GM15510 (cell line): Measurements from ENCODE around the gene NCOA1.

ENCODE experiments used
- POLR2A ChIP-seq: IDR thresholded peaks from 3 replicates; pipeline ENCODE4 v1.6.1; 2011; ENCODE audit warnings: borderline replicate concordance; ENCODE audit not compliant: insufficient read length; ENCODE audit errors: extremely low read depth

NCOA1 gene

DNA sequence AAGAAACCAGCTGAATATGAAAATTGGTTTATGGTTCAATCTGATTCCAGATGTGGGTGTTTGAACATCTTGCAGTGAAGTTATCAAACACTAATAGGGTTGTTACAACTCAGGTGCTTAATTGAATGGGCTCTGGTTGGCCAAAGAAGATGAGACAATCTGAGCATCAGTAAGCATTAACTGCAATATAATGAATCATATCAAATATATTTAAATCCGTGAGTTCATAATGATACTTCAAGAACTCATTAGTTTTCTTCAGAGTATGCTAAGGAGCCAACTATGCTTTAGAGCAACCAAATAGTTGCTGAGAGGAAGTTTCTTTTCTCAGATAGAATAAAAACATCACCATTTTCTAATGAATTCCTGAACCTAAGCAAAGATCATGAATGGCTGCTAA lies 79.2 kb downstream of the NCOA1 start:
- TF ChIP-seq POLR2A = no peak

DNA sequence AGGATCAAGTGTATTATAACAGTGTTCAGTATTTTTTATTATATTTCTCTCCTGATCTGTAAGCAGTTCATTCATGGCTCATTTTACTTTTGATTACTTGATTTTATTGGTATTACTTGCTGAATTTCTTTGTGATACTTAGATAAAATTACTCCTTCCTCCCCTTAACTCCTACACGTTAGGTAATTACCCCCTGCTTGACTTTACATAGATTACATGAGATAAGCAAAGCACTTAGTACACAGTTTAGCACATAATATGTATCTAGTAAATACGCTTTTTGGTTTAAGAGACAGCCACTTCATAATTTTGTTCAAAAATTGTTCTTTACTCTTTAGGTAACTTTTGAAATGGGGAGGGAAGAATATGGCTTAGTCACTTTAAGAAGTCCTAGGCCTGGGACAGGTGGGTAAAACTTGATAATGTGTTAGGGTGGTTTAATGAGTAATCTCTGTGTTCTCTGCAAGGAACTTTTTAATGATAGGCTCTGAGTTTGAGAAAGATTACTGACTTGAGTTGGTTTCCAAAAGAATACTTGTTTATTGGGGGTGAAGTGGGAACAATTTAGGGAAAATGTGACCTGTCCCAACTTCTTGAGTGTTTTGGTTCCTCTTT lies 80.9 kb downstream of the NCOA1 start:
- TF ChIP-seq POLR2A = no peak

DNA sequence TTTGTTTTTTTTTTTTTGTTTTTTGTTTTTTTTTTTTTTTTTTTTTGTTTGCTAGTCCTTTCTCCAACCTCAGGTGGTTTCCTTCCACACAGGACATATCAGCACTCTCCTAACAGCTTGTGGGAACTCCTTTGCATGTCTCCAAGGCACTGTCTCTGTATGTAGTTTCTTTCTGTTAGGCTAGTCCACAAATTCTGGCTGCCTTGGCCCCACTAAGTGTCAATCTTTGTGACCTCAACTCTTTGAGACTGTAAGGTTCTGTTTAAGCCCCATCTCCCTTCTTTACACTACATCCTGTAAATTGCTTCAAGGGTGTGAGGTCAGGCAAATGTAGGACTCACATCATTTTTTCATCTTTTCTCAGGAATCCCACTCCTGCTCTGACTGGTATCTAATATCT lies 85.1 kb downstream of the NCOA1 start:
- no peak for TF ChIP-seq POLR2A

GRCh38 chr2:24576617-24577016 lies 85.6 kb downstream of the NCOA1 start:
- TF ChIP-seq POLR2A = no peak

GRCh38 chr2:24577481-24577880 lies 86.4 kb downstream of the NCOA1 start:
- no peak for TF ChIP-seq POLR2A

DNA sequence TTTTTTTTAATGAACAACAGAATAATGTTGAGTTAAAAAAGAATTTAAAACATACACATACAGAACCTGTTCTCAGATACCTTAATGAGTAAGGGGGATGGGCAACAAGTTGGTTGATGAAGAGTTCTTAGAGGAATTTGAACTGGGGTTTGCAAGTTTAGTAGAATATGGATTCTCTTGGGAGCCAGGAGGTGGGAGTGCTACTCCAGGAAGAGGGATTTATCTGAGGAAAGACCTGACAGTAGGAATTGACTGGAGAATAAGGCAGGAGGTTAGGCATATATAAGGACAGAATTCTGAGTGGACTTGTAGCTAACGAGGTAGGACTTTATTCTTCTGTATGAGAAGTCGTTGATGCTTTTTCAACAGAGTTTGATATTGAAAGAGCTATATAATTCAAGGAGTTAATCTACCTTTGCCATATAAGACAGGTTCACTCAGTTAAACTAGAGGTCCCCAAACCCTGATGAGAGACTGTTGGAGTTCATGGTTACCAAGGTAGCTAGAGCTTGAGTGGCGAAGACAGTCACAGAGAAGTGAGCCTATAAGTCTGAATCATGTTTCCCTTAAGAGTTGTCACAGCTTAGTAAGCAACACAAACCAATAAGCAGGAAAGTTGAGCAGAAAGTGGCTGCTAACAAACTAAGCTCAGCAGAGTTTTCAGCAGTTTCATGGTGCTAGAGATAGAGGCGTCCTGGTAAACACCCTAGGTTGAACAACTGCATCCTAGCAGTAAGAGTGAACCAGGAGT lies 88.2 kb downstream of the NCOA1 start:
- TF ChIP-seq POLR2A = no peak

GRCh38 chr2:24580561-24580960 lies 89.5 kb downstream of the NCOA1 start:
- no peak for TF ChIP-seq POLR2A

- TF ChIP-seq POLR2A = no peak
Observed at GRCh38 chr2:24586955-24587354, 95.9 kb downstream of the NCOA1 start.

- TF ChIP-seq POLR2A = no peak
Observed at GRCh38 chr2:24588294-24588693, 97.2 kb downstream of the NCOA1 start.

- TF ChIP-seq POLR2A = no peak
Observed at GRCh38 chr2:24592441-24593100, 101.5 kb downstream of the NCOA1 start.

DNA sequence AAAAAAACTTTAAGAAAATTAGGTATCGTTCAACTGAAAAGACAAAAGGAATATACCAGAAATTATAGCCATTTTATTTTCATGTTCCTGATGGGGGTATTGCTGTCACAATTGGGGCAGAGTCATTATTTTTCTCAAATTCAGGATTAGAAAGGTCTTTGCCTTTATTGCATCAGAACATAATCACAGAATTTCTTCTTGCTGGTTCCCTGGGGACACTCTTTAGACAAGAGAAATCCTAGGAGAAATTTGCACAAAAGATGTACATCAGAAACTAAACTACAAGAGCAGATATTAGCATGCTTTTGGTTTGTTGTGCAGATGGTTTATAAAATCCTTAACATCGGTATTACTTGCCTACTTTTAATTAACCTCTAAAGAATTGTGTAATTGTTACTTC lies 103.2 kb downstream of the NCOA1 start:
- no peak for TF ChIP-seq POLR2A

DNA sequence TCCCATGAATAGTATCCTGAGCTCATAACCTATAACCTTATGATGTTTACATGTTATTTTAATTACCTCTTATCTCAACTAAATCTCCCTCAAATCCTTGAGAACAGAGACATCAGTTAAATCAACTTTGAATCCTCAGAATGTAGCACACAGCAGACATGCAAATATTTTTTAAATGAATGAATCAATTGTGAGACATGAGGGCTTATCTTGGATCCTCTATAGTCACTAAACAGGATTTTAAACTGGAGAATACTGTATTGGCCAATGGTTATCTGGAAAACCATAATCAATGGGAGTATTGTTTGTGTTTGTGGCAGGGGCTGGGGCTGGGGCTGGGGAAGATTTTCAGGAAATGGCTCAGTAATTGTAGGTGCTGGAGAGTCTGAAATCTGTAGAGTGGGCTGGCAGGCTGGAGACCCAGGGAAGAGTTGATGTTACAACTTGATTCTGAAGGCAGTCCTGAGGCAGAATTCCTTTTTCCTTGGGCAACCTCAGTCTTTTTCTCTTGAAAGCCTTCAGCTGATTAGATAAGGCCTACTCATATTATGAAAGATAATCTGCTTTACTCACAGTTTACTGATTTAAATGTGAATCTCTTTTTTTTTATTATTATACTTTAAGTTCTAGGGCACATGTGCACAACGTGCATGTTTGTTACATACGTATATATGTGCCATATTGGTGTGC lies 106.3 kb downstream of the NCOA1 start:
- TF ChIP-seq POLR2A = no peak

- no peak for TF ChIP-seq POLR2A
Observed at GRCh38 chr2:24611631-24612030, 120.6 kb downstream of the NCOA1 start.

GRCh38 chr2:24613154-24613814 lies 122.2 kb downstream of the NCOA1 start:
- no peak for TF ChIP-seq POLR2A

DNA sequence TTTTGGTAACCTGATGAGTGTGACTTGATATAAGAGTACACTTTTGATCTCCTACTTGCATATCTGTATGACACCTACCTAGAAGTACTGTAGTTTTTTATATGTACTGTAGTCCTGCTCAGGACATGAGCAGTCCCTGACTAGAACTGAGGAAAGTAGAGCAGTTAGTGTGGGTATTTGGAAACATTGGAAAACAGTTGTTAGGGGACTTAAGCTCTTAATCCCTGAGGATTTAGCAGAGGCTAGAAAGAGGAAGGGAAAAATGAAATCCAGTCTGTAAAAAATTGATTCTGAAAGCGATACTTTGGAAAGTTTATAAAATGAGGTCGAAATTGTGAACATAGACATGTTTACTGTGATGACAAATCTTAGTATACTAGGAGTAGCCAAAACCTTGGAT lies 125.6 kb downstream of the NCOA1 start:
- TF ChIP-seq POLR2A = no peak
